B cell (primary cell): ENCODE data around the gene ARMC9.

ENCODE experiments used
- EZH2 ChIP-seq: IDR thresholded peaks from 2 replicates; pipeline ENCODE4 v1.6.1; 2012; ENCODE audit warnings: borderline replicate concordance, low read depth, mild to moderate bottlenecking, moderate library complexity, low read length; ENCODE audit not compliant: insufficient read depth, poor library complexity, severe bottlenecking
- TF ChIP-seq, protein P1 (sequence below): fragments of 200-600 bp; IDR thresholded peaks from one replicate; pipeline ENCODE4 v1.8.0; 2022; ENCODE audit warnings: antibody characterized with exemption, mild to moderate bottlenecking

DNA sequence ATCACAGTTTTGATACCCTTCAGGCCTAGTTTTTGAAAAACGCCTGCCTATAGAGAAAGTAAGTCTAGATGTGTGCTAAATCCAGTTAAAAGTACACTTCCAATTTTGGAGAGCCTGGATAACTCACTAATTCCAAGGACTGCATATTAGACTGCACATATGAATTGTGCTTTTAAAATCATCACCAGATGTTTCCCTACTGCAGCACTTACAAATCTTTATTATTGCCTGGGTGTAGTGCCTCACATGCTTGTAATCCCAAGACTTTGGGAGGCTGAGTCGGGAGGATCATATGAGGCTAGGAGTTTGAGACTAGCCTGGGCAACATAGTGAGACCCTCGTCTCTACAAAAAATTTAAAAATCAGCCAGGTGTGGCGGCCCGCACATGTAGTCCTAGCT is 37.7 kb upstream of the ARMC9 start:
- TF ChIP-seq, protein P1, sequence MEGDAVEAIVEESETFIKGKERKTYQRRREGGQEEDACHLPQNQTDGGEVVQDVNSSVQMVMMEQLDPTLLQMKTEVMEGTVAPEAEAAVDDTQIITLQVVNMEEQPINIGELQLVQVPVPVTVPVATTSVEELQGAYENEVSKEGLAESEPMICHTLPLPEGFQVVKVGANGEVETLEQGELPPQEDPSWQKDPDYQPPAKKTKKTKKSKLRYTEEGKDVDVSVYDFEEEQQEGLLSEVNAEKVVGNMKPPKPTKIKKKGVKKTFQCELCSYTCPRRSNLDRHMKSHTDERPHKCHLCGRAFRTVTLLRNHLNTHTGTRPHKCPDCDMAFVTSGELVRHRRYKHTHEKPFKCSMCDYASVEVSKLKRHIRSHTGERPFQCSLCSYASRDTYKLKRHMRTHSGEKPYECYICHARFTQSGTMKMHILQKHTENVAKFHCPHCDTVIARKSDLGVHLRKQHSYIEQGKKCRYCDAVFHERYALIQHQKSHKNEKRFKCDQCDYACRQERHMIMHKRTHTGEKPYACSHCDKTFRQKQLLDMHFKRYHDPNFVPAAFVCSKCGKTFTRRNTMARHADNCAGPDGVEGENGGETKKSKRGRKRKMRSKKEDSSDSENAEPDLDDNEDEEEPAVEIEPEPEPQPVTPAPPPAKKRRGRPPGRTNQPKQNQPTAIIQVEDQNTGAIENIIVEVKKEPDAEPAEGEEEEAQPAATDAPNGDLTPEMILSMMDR, result no peak
- TF ChIP-seq EZH2, result no peak
